ENCODE measurements around the gene PLEKHA7. TPM values are rescaled to one million over a fixed set of nuclear protein-coding genes. Genes with fewer than 3 reads are reported as not detected.
"Not testable (repeated sequence)": the region's sequence is repeated elsewhere in the genome, so short reads cannot be mapped to it uniquely, and the experiment has no call there.

PLEKHA7 gene
- total and polyA plus RNA-seq, 2 of the 4 experiments (the other 2 are of a cell fraction): 0.12 TPM; not detected in 1

GRCh38 chr11:16920559-16920958 is 93.7 kb downstream of the PLEKHA7 start:
- ATAC-seq (ENCODE audit: low read depth) (no peak), DNase-seq (no peak)
- Histone ChIP-seq H2BK5ac (ENCODE audit: low read depth, low read length, poor library complexity, severe bottlenecking) (no peak overlapping the region), H2AK5ac (ENCODE audit: low read depth, low read length) (no peak overlapping the region), H2AFZ (replicated peaks; ENCODE audit: low read length, poor library complexity) (no peak overlapping the region), H3K36me3 (ENCODE audit: control insufficient read depth, insufficient read depth, low read length) (no peaks in the 10 kb centered on the region), H4K5ac (ENCODE audit: low read depth, low read length) (no peak overlapping the region), H3K27me3 (ENCODE audit: control insufficient read depth, insufficient read depth, low read length) (peaks cover 43% of the 10 kb centered on the region), H3K79me1 (ENCODE audit: low read depth in 1 of 2, low read length in 2 of 2) (no peaks in the 10 kb centered on the region), H3K4me3 (ENCODE audit: insufficient read depth, low read depth, low read length) (no peak overlapping the region), H3K23ac (ENCODE audit: low read depth, low read length) (no peak overlapping the region), H2AK9ac (replicated peaks; ENCODE audit: low read depth, low read length, poor library complexity) (no peak overlapping the region), H4K20me1 (ENCODE audit: insufficient read depth, low read length) (no peaks in the 10 kb centered on the region; the same call in 1 of the 2 replicates), H4K91ac (ENCODE audit: insufficient read depth, low read depth, low read length) (no peak overlapping the region), H3K9me1 (ENCODE audit: insufficient read depth, low read length) (no peaks in the 10 kb centered on the region), H3K4ac (ENCODE audit: low read depth, low read length) (no peak overlapping the region), H2BK15ac (ENCODE audit: low read depth, low read length) (no peak overlapping the region), H2BK120ac (ENCODE audit: low read depth, low read length) (no peak overlapping the region), H3K14ac (replicated peaks; ENCODE audit: low read depth, low read length) (no peak overlapping the region), H3K56ac (ENCODE audit: extremely low read depth, insufficient read depth, low read length) (no peak overlapping the region), H3K9me3 (ENCODE audit: control insufficient read depth, insufficient read depth, low read length) (no peaks in the 10 kb centered on the region), H3K4me2 (ENCODE audit: low read depth, low read length) (no peak overlapping the region), H4K8ac (ENCODE audit: low read depth in 2 of 2, low read length in 2 of 2) (no peak overlapping the region), H3K4me1 (ENCODE audit: control insufficient read depth, insufficient read depth, low read length) (no peaks in the 10 kb centered on the region), H3K9ac (ENCODE audit: low read depth, low read length) (no peak overlapping the region), H3K27ac (ENCODE audit: insufficient read depth, low read length) (no peak overlapping the region), H3K18ac (ENCODE audit: low read depth, low read length) (no peak overlapping the region), H2BK20ac (ENCODE audit: low read depth, low read length) (no peak overlapping the region)
- dilution Hi-C loops (cut with HindIII; ENCODE audit: low sequenced_read_pairs, unreplicated experiment): no loop called here
- 44% methylated on average over 2 of the region's 5 CpGs; no CpG with 5 or more reads in 1 of the 2 experiments for WGBS, 2 experiments (ENCODE audit: extremely low coverage in 2 of 2, insufficient read length in 1 of 2)
- no TSS peak for BruUV-seq (replicated peaks)
- in situ Hi-C loops (cut with MboI; ENCODE audit: low sequenced_read_pairs): no loop called here
- TF ChIP-seq RFX5 (IDR thresholded peaks at IDR 0.05; ENCODE audit: low read depth, low read length) (no peak), FOS (IDR thresholded peaks at IDR 0.05; ENCODE audit: low read depth, low read length) (no peak)
- intact Hi-C loops (cut with micrococcal nuclease): no loop called here
- ChIA-PET CTCF (no interaction called here), POLR2A (ENCODE audit: unreplicated experiment) (no interaction called here)

GRCh38 chr11:16918543-16919182 is 95.6 kb downstream of the PLEKHA7 start:
- ATAC-seq (ENCODE audit: low read depth); H3K18ac ChIP-seq (ENCODE audit: low read depth, low read length); dilution Hi-C loops (cut with HindIII; ENCODE audit: low sequenced_read_pairs, unreplicated experiment); H2AK5ac ChIP-seq (ENCODE audit: low read depth, low read length); H2AK9ac ChIP-seq (replicated peaks; ENCODE audit: low read depth, low read length, poor library complexity); H3K9me3 ChIP-seq (ENCODE audit: control insufficient read depth, insufficient read depth, low read length); H2BK5ac ChIP-seq (ENCODE audit: low read depth, low read length, poor library complexity, severe bottlenecking); H3K4ac ChIP-seq (ENCODE audit: low read depth, low read length); intact Hi-C loops (cut with micrococcal nuclease); H2AFZ ChIP-seq (replicated peaks; ENCODE audit: low read length, poor library complexity); H4K20me1 ChIP-seq (ENCODE audit: insufficient read depth, low read length); DNase-seq; BruUV-seq (replicated peaks); H4K5ac ChIP-seq (ENCODE audit: low read depth, low read length); H3K4me1 ChIP-seq (ENCODE audit: control insufficient read depth, insufficient read depth, low read length); H3K4me3 ChIP-seq (ENCODE audit: insufficient read depth, low read depth, low read length); H3K9me1 ChIP-seq (ENCODE audit: insufficient read depth, low read length); H3K23ac ChIP-seq (ENCODE audit: low read depth, low read length); H3K56ac ChIP-seq (ENCODE audit: extremely low read depth, insufficient read depth, low read length); in situ Hi-C loops (cut with MboI; ENCODE audit: low sequenced_read_pairs); H4K91ac ChIP-seq (ENCODE audit: insufficient read depth, low read depth, low read length); H2BK20ac ChIP-seq (ENCODE audit: low read depth, low read length); H3K14ac ChIP-seq (replicated peaks; ENCODE audit: low read depth, low read length); H3K9ac ChIP-seq (ENCODE audit: low read depth, low read length); H3K4me2 ChIP-seq (ENCODE audit: low read depth, low read length); H2BK15ac ChIP-seq (ENCODE audit: low read depth, low read length); CTCF ChIA-PET; H4K8ac ChIP-seq (ENCODE audit: low read depth in 2 of 2, low read length in 2 of 2); H2BK120ac ChIP-seq (ENCODE audit: low read depth, low read length); H3K79me1 ChIP-seq (ENCODE audit: low read depth in 1 of 2, low read length in 2 of 2); H3K36me3 ChIP-seq (ENCODE audit: control insufficient read depth, insufficient read depth, low read length); H3K27ac ChIP-seq (ENCODE audit: insufficient read depth, low read length): not testable (repeated sequence)
- peaks cover 24% of the 10 kb centered on the region for H3K27me3 ChIP-seq (ENCODE audit: control insufficient read depth, insufficient read depth, low read length)
- POLR2A ChIA-PET (ENCODE audit: unreplicated experiment): interaction anchor here (0.6 kb wide), 1 partner anchor 12 kb away, joined by 3 read pairs; no protein-coding TSS in a partner anchor
- no CpG with 5 or more reads among the region's 6 CpGs for WGBS, 2 experiments (ENCODE audit: extremely low coverage in 2 of 2, insufficient read length in 1 of 2)
